Panc1 (cell line): Measurements from ENCODE around the gene LAMB4. TPM values are rescaled to one million over a fixed set of nuclear protein-coding genes. Genes with fewer than 3 reads are reported as not detected.

Experiments
- ATAC-seq: fragments of 200-7000 bp; cut with Tn5 transposase; 2 replicates; pipeline ENCODE4 v1.9.1; 2020; ENCODE audit warnings: mild to moderate bottlenecking, moderate library complexity
- BruUV-seq: library from RNA; stranded (reverse); fragments of 400-500 nt; replicated peaks from 2 replicates; lab custom pipeline; 2021; lab: Mats Ljungman, UMichigan
- CTCF ChIA-PET: fragments of 300-600 bp; sonication (Branson Sonifier 250); formaldehyde crosslinking; loops from one replicate; lab custom pipeline; 2022; ENCODE audit warnings: antibody characterized with exemption; lab: Charles Lee
- POLR2A ChIA-PET: fragments of 300-600 bp; sonication (Branson Sonifier 250); formaldehyde crosslinking; loops from one replicate; lab custom pipeline; 2022; ENCODE audit warnings: antibody characterized with exemption; lab: Charles Lee
- DNase-seq: peaks from one replicate; pipeline ENCODE4 v3.0.0-alpha.2; 2010; ENCODE audit warnings: low read depth, low spot score
- H3K27ac ChIP-seq: 2 replicates; pipeline ENCODE4 v1.5.1; 2011; ENCODE audit warnings: mild to moderate bottlenecking, low read length, inconsistent platforms
- H3K27me3 ChIP-seq: fragments of 200-500 bp; sonication (Bioruptor generic); 2 replicates; pipeline ENCODE4 v1.6.0; 2014; ENCODE audit warnings: low read length, inconsistent platforms; ENCODE audit not compliant: control insufficient read depth, insufficient read depth
- H3K36me3 ChIP-seq: fragments of 200-500 bp; sonication (Bioruptor generic); 2 replicates; pipeline ENCODE4 v1.5.1; 2014; ENCODE audit warnings: inconsistent platforms, mild to moderate bottlenecking, low read length, moderate library complexity; ENCODE audit not compliant: control insufficient read depth, insufficient read depth
- H3K4me1 ChIP-seq: 2 replicates; pipeline ENCODE4 v1.5.1; 2011; ENCODE audit warnings: inconsistent platforms, mild to moderate bottlenecking, low read length, moderate library complexity; ENCODE audit not compliant: control insufficient read depth, insufficient read depth
- H3K4me3 ChIP-seq, 2 experiments: 2 replicates each; pipeline ENCODE4 v1.5.1; 2011 to 2012; ENCODE audit warnings: low read depth in 2 of 2, low read length in 2 of 2, mild to moderate bottlenecking in 2 of 2, inconsistent platforms in 1 of 2, moderate library complexity in 1 of 2
- H3K9me3 ChIP-seq: fragments of 200-500 bp; sonication (Bioruptor generic); 2 replicates; pipeline ENCODE4 v1.5.1; 2014; ENCODE audit warnings: low read depth, mild to moderate bottlenecking, inconsistent platforms, low read length, moderate library complexity; ENCODE audit not compliant: control insufficient read depth, insufficient read depth
- CTCF ChIP-seq: fragments of 450-650 bp; IDR thresholded peaks from 2 replicates; pipeline ENCODE4 v1.5.1; 2017; ENCODE audit warnings: mild to moderate bottlenecking
- POLR2AphosphoS5 ChIP-seq: IDR thresholded peaks from 2 replicates; pipeline ENCODE4 v1.6.1; 2012; ENCODE audit warnings: mild to moderate bottlenecking, low read depth, low read length, moderate library complexity
- REST ChIP-seq, 2 experiments: IDR thresholded peaks; 2 replicates each; pipeline ENCODE4 v1.6.1; 2011 to 2012; ENCODE audit warnings: low read depth in 2 of 2, control low read depth in 1 of 2, low read length in 1 of 2, mild to moderate bottlenecking in 1 of 2, moderate library complexity in 1 of 2; ENCODE audit not compliant: insufficient read depth in 1 of 2
- SIN3A ChIP-seq: IDR thresholded peaks from 2 replicates; pipeline ENCODE4 v1.6.1; 2012; ENCODE audit warnings: low read depth, mild to moderate bottlenecking, low read length, moderate library complexity, borderline replicate concordance; ENCODE audit not compliant: insufficient read depth
- TCF7L2 ChIP-seq: IDR thresholded peaks from 2 replicates; pipeline ENCODE4 v1.6.1; 2011; ENCODE audit warnings: mild to moderate bottlenecking, low read depth, low read length, inconsistent platforms
- in situ Hi-C: cut with HindIII; loops from 2 replicates; pipeline ENCODE4 v1.10.0; 2016; ENCODE audit warnings: low sequenced_read_pairs, low pct_unique_long_range_greater_than_20kb
- intact Hi-C: fragments of 100-400 bp; cut with micrococcal nuclease; formaldehyde crosslinking; loops from one replicate; pipeline ENCODE4 v1.10.0; 2022; ENCODE audit not compliant: unreplicated experiment
- total RNA-seq: library from RNA; stranded (reverse); gene quantifications from one replicate; pipeline ENCODE4 v1.2.1, GENCODE V29; 2021; ENCODE audit not compliant: unreplicated experiment

LAMB4 gene
- total RNA-seq, 1 experiment from 2014 or later = not detected

GRCh38 chr7:107989618-107990373 lies 140.4 kb downstream of the LAMB4 start:
- no peaks in the 10 kb centered on the region for H3K27me3 ChIP-seq
- no peak overlapping the region for H3K4me3 ChIP-seq
- ChIA-PET CTCF (no interaction called here), POLR2A (interaction anchor here (0.6 kb wide), 1 partner anchor 402 kb away, joined by 3 read pairs; no protein-coding TSS in a partner anchor)
- TSS peak; percentile 5 for BruUV-seq
- H3K36me3 ChIP-seq = peaks cover 14% of the 10 kb centered on the region
- peaks cover 10% of the 10 kb centered on the region for H3K4me1 ChIP-seq
- in situ Hi-C loops (no loop called here), intact Hi-C loops (no loop called here)
- 0 out of 2 replicates have a peak overlapping the region, but pooled peaks have one; percentile 24 for H3K27ac ChIP-seq
- no peak for DNase-seq
- no peak for ATAC-seq
- TF ChIP-seq REST (IDR thresholded peaks at IDR 0.05; ENCODE audit: insufficient read depth in 1 of 2, low read depth in 2 of 2, low read length in 1 of 2) (no peak), SIN3A (no peak), TCF7L2 (no peak), POLR2AphosphoS5 (no peak), CTCF (no peak)
- H3K9me3 ChIP-seq = no peaks in the 10 kb centered on the region

DNA sequence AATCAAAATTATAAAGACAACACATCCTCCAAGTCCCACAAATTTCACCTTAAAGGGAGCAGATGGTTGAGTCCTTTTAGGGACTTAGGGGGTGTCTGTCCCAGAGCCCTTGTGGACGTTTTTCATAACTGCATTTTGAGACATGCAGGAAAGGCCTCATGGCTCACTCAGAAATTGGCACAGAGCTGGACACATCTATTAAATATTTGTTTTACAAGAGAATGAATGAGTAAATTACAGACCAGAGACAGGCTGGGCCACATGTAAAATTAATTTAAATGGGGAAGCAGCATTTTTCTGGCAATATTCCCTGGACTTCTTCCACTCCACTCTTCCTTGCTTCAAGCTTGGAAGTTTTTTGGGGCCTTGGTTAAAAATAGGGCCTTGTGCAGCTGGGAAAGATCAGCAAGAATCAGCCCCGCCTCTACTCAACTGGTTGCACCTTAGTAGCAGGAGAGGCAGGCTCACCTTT lies 147.2 kb downstream of the LAMB4 start:
- ChIA-PET CTCF (no interaction called here), POLR2A (interaction anchor here (0.6 kb wide), 1 partner anchor 48 kb away, joined by 4 read pairs; no protein-coding TSS in a partner anchor)
- Histone ChIP-seq H3K4me3 (no peak overlapping the region), H3K27me3 (no peaks in the 10 kb centered on the region), H3K36me3 (peaks cover 18% of the 10 kb centered on the region), H3K4me1 (no peaks in the 10 kb centered on the region; the same call in 1 of the 2 replicates), H3K27ac (no peak overlapping the region), H3K9me3 (no peaks in the 10 kb centered on the region)
- DNase-seq = no peak
- intact Hi-C loops (no loop called here), in situ Hi-C loops (no loop called here)
- TF ChIP-seq SIN3A = no peak
- TF ChIP-seq CTCF = no peak; the same call in 1 of the 2 replicates
- no peak for TF ChIP-seq REST (IDR thresholded peaks at IDR 0.05; ENCODE audit: insufficient read depth in 1 of 2, low read depth in 2 of 2, low read length in 1 of 2)
- TF ChIP-seq TCF7L2 = no peak
- TF ChIP-seq POLR2AphosphoS5 = no peak
- ATAC-seq = 0 out of 2 replicates have a peak, but pooled peaks have one; percentile 45
- no TSS peak for BruUV-seq
